NB4 (cell line): Measurements from ENCODE around the gene LRPPRC.

Experiments
- POLR2A ChIP-seq: IDR thresholded peaks from 2 replicates; pipeline ENCODE4 v1.6.1; 2011; ENCODE audit warnings: mild to moderate bottlenecking; ENCODE audit not compliant: insufficient read length; ENCODE audit errors: extremely low read depth
- TF ChIP-seq, protein P1 (sequence below): IDR thresholded peaks from one replicate; pipeline ENCODE4 v1.5.1; 2012; ENCODE audit warnings: low read depth, low read length
- TF ChIP-seq, protein P2 (sequence below): IDR thresholded peaks from 2 replicates; pipeline ENCODE4 v1.6.1; 2011; ENCODE audit warnings: low read depth, low read length

DNA sequence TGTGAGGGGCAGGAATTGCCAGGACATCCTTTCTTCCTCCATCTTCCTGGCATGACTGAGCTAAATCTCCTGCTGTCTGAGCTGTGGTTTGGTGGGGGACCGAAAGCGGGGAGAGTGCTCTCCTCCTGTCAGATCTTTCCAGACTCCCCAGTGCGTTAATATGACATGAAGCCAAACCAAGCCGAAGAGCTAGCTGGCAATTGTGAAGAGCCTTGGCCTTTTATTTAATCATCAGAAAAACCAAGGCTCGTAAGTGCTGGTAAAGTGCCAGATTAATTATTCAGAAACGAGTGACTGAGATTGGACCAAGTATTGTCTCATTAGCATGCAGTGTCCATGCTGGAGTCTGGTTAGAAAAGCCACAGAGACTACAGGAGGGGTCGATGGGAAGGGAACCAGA lies 14.5 kb upstream of the LRPPRC start:
- TF ChIP-seq, protein P1, sequence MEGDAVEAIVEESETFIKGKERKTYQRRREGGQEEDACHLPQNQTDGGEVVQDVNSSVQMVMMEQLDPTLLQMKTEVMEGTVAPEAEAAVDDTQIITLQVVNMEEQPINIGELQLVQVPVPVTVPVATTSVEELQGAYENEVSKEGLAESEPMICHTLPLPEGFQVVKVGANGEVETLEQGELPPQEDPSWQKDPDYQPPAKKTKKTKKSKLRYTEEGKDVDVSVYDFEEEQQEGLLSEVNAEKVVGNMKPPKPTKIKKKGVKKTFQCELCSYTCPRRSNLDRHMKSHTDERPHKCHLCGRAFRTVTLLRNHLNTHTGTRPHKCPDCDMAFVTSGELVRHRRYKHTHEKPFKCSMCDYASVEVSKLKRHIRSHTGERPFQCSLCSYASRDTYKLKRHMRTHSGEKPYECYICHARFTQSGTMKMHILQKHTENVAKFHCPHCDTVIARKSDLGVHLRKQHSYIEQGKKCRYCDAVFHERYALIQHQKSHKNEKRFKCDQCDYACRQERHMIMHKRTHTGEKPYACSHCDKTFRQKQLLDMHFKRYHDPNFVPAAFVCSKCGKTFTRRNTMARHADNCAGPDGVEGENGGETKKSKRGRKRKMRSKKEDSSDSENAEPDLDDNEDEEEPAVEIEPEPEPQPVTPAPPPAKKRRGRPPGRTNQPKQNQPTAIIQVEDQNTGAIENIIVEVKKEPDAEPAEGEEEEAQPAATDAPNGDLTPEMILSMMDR: no peak
- no peak for TF ChIP-seq POLR2A
- TF ChIP-seq, protein P2, sequence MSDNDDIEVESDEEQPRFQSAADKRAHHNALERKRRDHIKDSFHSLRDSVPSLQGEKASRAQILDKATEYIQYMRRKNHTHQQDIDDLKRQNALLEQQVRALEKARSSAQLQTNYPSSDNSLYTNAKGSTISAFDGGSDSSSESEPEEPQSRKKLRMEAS: no peak
